NT2/D1 (cell line): ENCODE measurements around the gene AOAH.

ENCODE experiments used
- SUZ12 ChIP-seq: IDR thresholded peaks from 2 replicates; pipeline ENCODE4 v1.6.1; 2011; ENCODE audit not compliant: insufficient read length, insufficient read depth; ENCODE audit errors: extremely low read depth
- YY1 ChIP-seq: IDR thresholded peaks from 2 replicates; pipeline ENCODE4 v1.6.1; 2011; ENCODE audit not compliant: insufficient read length, insufficient read depth
- ZNF274 ChIP-seq: IDR thresholded peaks from 2 replicates; pipeline ENCODE4 v1.6.1; 2011; ENCODE audit warnings: mild to moderate bottlenecking, low read depth, low read length

DNA sequence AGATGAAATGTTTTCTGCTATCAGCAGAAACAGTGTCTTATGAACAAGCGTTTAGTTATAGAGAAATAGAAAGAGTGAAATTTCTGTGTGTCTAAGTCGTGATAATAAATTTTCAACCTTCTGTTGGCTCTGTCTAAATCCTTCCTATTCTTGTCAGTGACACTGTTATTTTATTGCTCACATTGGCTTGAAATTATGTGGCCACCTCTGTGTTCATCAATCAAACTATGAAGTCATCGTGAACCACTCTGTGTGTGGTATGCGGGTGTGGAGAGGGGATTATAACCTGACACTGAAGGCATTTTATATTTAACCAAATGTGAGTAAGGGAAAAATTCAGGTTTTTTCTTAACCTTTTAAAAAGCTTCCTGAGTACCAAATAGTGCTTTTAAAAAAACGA lies 12.3 kb downstream of the AOAH start:
- no peak for TF ChIP-seq ZNF274
- TF ChIP-seq SUZ12 = no peak
- TF ChIP-seq YY1 = no peak
